Prostate gland (tissue), 2 donors: Measurements from ENCODE around the gene USP9X. TPM values are rescaled to one million over a fixed set of nuclear protein-coding genes. Genes with fewer than 3 reads are reported as not detected.

ENCODE experiments used
- DNase-seq: peaks from one replicate; pipeline ENCODE4 v3.0.0-alpha.2; 2019; ENCODE audit warnings: low spot score
- H3K27ac ChIP-seq, 2 donors: fragments of 200-600 bp; sonication (generic); 2 replicates each; pipeline ENCODE4 v1.5.1; 2017 to 2019
- H3K27me3 ChIP-seq: fragments of 200-600 bp; sonication (generic); replicated peaks from 2 replicates; pipeline ENCODE4 v1.5.1; 2019; ENCODE audit not compliant: insufficient read depth
- H3K36me3 ChIP-seq, 2 donors: fragments of 200-600 bp; sonication (generic); 1 replicate in 1 of 2; 2 replicates in 1 of 2; pipeline versions ENCODE4 v1.5.1 to v1.8.1; 2017 to 2019
- H3K4me1 ChIP-seq: fragments of 200-600 bp; sonication (generic); replicated peaks from 2 replicates; pipeline ENCODE4 v1.5.1; 2019
- H3K4me3 ChIP-seq, 2 donors: fragments of 200-600 bp; sonication (generic); 2 replicates each; pipeline ENCODE4 v1.5.1; 2017 to 2019
- H3K9me3 ChIP-seq: fragments of 200-600 bp; sonication (generic); 2 replicates; pipeline ENCODE4 v1.5.1; 2017
- CTCF ChIP-seq, 4 experiments: fragments of 200-600 bp in 2 of 4; fragments of 450-650 bp in 2 of 4; sonication (generic) in 2 of 4; IDR thresholded peaks; 1 replicate in 3 of 4; 2 replicates in 1 of 4; pipeline ENCODE4 v1.5.1; 2016 to 2019; ENCODE audit warnings: antibody characterized with exemption in 4 of 4, mild to moderate bottlenecking in 2 of 4, moderate library complexity in 2 of 4
- POLR2A ChIP-seq: fragments of 450-650 bp; IDR thresholded peaks from one replicate; pipeline ENCODE4 v1.6.1; 2016; ENCODE audit warnings: antibody characterized with exemption, mild to moderate bottlenecking
- POLR2AphosphoS5 ChIP-seq: sonication (generic); formaldehyde crosslinking; IDR thresholded peaks from one replicate; pipeline ENCODE4 v1.6.1; 2017; ENCODE audit warnings: antibody characterized with exemption
- WGBS: methylation state at CpG from one replicate; pipeline ENCODE4 v1.1.5; 2018; 5-methylcytosine and 5-hydroxymethylcytosine counted together
- intact Hi-C: fragments of 100-400 bp; cut with DNase I; formaldehyde crosslinking; loops from one replicate; pipeline ENCODE4 v1.14.2; 2022
- total RNA-seq, 2 donors: library from RNA; depleted of rRNA; stranded (reverse); fragments of >200 nt; gene quantifications; one replicate each; pipeline ENCODE4 v1.1.0, GENCODE V29; 2016

USP9X gene
- total RNA-seq, 2 donors from 2014 or later: 47.9 to 115 TPM

GRCh38 chrX:41116948-41117347 lies 31.7 kb downstream of the USP9X start:
- TF ChIP-seq POLR2AphosphoS5 (no peak), CTCF (IDR thresholded peaks at IDR 0.05) (no peak), POLR2A (no peak)
- H3K27me3 ChIP-seq: no peaks in the 10 kb centered on the region
- no peak overlapping the region for H3K4me3 ChIP-seq
- DNase-seq: no peak
- no peaks in the 10 kb centered on the region for H3K4me1 ChIP-seq
- no peaks in the 10 kb centered on the region for H3K9me3 ChIP-seq
- H3K36me3 ChIP-seq: no peaks in the 10 kb centered on the region
- intact Hi-C loops: loop anchor here (5.0 to 10.0 kb wide), 2 partner anchors 322 to 465 kb away; no protein-coding TSS in a partner anchor
- H3K27ac ChIP-seq: no peak overlapping the region
- WGBS: 10% methylated on average over 4 of the region's 4 CpGs

- 81% methylated on average over 5 of the region's 5 CpGs for WGBS
- intact Hi-C loops: loop anchor here (5.0 to 10.0 kb wide), 2 partner anchors 323 to 466 kb away; no protein-coding TSS in a partner anchor
- TF ChIP-seq POLR2A: no peak
- Histone ChIP-seq H3K27me3 (no peaks in the 10 kb centered on the region), H3K4me3 (no peak overlapping the region), H3K27ac (no peak overlapping the region), H3K9me3 (no peaks in the 10 kb centered on the region), H3K4me1 (no peaks in the 10 kb centered on the region), H3K36me3 (no peaks in the 10 kb centered on the region)
- no peak for DNase-seq
Measured at GRCh38 chrX:41118156-41118555, 32.9 kb downstream of the USP9X start.

- no peak for DNase-seq
- WGBS: 90% methylated on average over 6 of the region's 6 CpGs
- Histone ChIP-seq H3K9me3 (no peaks in the 10 kb centered on the region), H3K4me1 (no peaks in the 10 kb centered on the region), H3K27me3 (no peaks in the 10 kb centered on the region), H3K27ac (no peak overlapping the region), H3K36me3 (no peaks in the 10 kb centered on the region), H3K4me3 (no peak overlapping the region)
- intact Hi-C loops: loop anchor here (5.0 to 10.0 kb wide), 2 partner anchors 325 to 468 kb away; no protein-coding TSS in a partner anchor
- TF ChIP-seq POLR2AphosphoS5: no peak
- TF ChIP-seq CTCF (IDR thresholded peaks at IDR 0.05): no peak
- TF ChIP-seq POLR2A: no peak
Measured at GRCh38 chrX:41119803-41120202, 34.6 kb downstream of the USP9X start.

GRCh38 chrX:41121766-41122165 lies 36.5 kb downstream of the USP9X start:
- 100% methylated on average over 1 of the region's 1 CpG for WGBS
- Histone ChIP-seq H3K27ac (no peak overlapping the region), H3K4me3 (no peak overlapping the region), H3K36me3 (no peaks in the 10 kb centered on the region), H3K9me3 (no peaks in the 10 kb centered on the region), H3K27me3 (no peaks in the 10 kb centered on the region), H3K4me1 (no peaks in the 10 kb centered on the region)
- intact Hi-C loops: no loop called here
- TF ChIP-seq CTCF (IDR thresholded peaks at IDR 0.05) (no peak), POLR2AphosphoS5 (no peak), POLR2A (no peak)
- DNase-seq: no peak

GRCh38 chrX:41122664-41123257 lies 37.5 kb downstream of the USP9X start:
- Histone ChIP-seq H3K9me3 (no peaks in the 10 kb centered on the region), H3K4me3 (no peak overlapping the region), H3K4me1 (no peaks in the 10 kb centered on the region), H3K36me3 (no peaks in the 10 kb centered on the region), H3K27me3 (no peaks in the 10 kb centered on the region), H3K27ac (no peak overlapping the region)
- DNase-seq: no peak
- WGBS: 50% methylated on average over 4 of the region's 7 CpGs
- intact Hi-C loops: no loop called here
- TF ChIP-seq POLR2A (no peak), POLR2AphosphoS5 (no peak), CTCF (IDR thresholded peaks at IDR 0.05) (no peak)
